Smooth muscle cell (in vitro differentiated cells): ENCODE data around the gene CXorf58. TPM values are rescaled to one million over a fixed set of nuclear protein-coding genes. Genes with fewer than 3 reads are reported as not detected.
A peak's percentile ranks its signal among the peaks of the same experiment; 100 is the strongest.
"Not testable (repeated sequence)": the region's sequence is repeated elsewhere in the genome, so short reads cannot be mapped to it uniquely, and the experiment has no call there.

Source experiments
- DNase-seq: peaks from one replicate; lab custom pipeline; 2025; ENCODE audit not compliant: unreplicated experiment; lab: John Stamatoyannopoulos, UW
- H2AFZ ChIP-seq: fragments of 200-600 bp; sonication (generic); 2 replicates; pipeline ENCODE4 v1.6.0; 2016; ENCODE audit warnings: antibody characterized with exemption, low read depth, mild to moderate bottlenecking
- H3F3A ChIP-seq: fragments of 200-600 bp; sonication (generic); 2 replicates; pipeline ENCODE4 v1.6.0; 2017; ENCODE audit warnings: antibody characterized with exemption, low read depth
- H3K27ac ChIP-seq: fragments of 200-600 bp; sonication (generic); 2 replicates; pipeline ENCODE4 v1.5.1; 2016; ENCODE audit warnings: low read depth, mild to moderate bottlenecking
- H3K27me3 ChIP-seq: fragments of 200-600 bp; sonication (generic); 2 replicates; pipeline ENCODE4 v1.6.1; 2016; ENCODE audit warnings: low read depth, mild to moderate bottlenecking
- H3K36me3 ChIP-seq: fragments of 200-600 bp; sonication (generic); 2 replicates; pipeline ENCODE4 v1.5.1; 2016; ENCODE audit warnings: low read depth
- H3K4me1 ChIP-seq: fragments of 200-600 bp; sonication (generic); 2 replicates; pipeline ENCODE4 v1.5.1; 2016; ENCODE audit warnings: low read depth
- H3K4me2 ChIP-seq: fragments of 200-600 bp; sonication (generic); 2 replicates; pipeline ENCODE4 v1.6.0; 2016; ENCODE audit warnings: mild to moderate bottlenecking
- H3K4me3 ChIP-seq: fragments of 200-600 bp; sonication (generic); 2 replicates; pipeline ENCODE4 v1.5.1; 2016; ENCODE audit warnings: mild to moderate bottlenecking
- H3K79me2 ChIP-seq: fragments of 200-600 bp; sonication (generic); 2 replicates; pipeline ENCODE4 v1.6.0; 2016; ENCODE audit warnings: low read depth, mild to moderate bottlenecking
- H3K9ac ChIP-seq: fragments of 200-600 bp; sonication (generic); 2 replicates; pipeline ENCODE4 v1.6.0; 2016; ENCODE audit warnings: low read depth
- H3K9me3 ChIP-seq: fragments of 200-600 bp; sonication (generic); replicated peaks from 2 replicates; pipeline ENCODE4 v1.5.1; 2016; ENCODE audit warnings: low read depth
- H4K20me1 ChIP-seq: fragments of 200-600 bp; sonication (generic); 2 replicates; pipeline ENCODE4 v1.6.0; 2016; ENCODE audit warnings: low read depth
- CTCF ChIP-seq: fragments of 200-600 bp; sonication (generic); IDR thresholded peaks from 2 replicates; pipeline ENCODE4 v1.5.1; 2017; ENCODE audit warnings: borderline replicate concordance, mild to moderate bottlenecking, antibody characterized with exemption; ENCODE audit not compliant: insufficient read depth, poor library complexity, severe bottlenecking
- WGBS: methylation state at CpG from one replicate; pipeline ENCODE4 v1.1.7; 2016; ENCODE audit warnings: low lambda C conversion rate; 5-methylcytosine and 5-hydroxymethylcytosine counted together
- polyA plus RNA-seq: library from polyadenylated mRNA; unstranded; fragments of >200 nt; fragmentation: Nextera tagmentation; extraction: Ambion mirVana; gene quantifications from 2 replicates; pipeline ENCODE4 v1.2.1, GENCODE V29; 2016
- total RNA-seq: library from RNA; depleted of rRNA; stranded (reverse); fragments of >200 nt; gene quantifications from 2 replicates; pipeline ENCODE4 v1.2.3, GENCODE V29; 2014

Gene CXorf58
- total and polyA plus RNA-seq, 2 experiments from 2014 or later, result not detected

DNA sequence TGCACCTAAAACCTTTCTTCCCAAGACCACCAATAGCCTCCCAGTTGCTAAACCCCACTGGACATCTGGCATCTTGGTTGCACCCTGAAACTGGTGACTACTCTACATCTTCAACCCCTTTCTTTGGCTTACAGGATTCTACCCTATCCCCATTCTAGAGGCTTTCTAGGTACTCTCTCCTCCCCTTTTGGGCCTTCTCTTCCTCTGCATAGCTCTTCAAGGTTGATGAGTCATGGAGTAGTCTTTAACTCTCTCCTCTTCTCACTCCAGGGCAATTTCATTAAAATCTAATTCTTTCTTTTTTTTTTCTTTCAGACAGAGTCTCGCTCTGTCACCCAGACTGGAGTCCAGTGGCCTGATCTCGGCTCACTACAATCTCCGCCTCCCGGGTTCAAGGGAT is 16.9 kb upstream of the CXorf58 start:
- Histone ChIP-seq H3K9ac (no peak overlapping the region), H3K4me1 (peaks cover 5% of the 10 kb centered on the region), H2AFZ (no peak overlapping the region), H3K4me2 (no peak overlapping the region), H4K20me1 (no peaks in the 10 kb centered on the region), H3F3A (peaks cover 14% of the 10 kb centered on the region), H3K79me2 (peaks cover 19% of the 10 kb centered on the region), H3K4me3 (no peak overlapping the region), H3K9me3 (no peaks in the 10 kb centered on the region), H3K27me3 (no peaks in the 10 kb centered on the region), H3K27ac (peak overlapping the region; percentile 96), H3K36me3 (no peaks in the 10 kb centered on the region)
- TF ChIP-seq CTCF, result no peak
- WGBS, result 95% methylated on average over 4 of the region's 4 CpGs
- DNase-seq, result no peak

- not testable (repeated sequence) for H3K9ac ChIP-seq, H3K36me3 ChIP-seq, H3K4me3 ChIP-seq, H3K9me3 ChIP-seq, H3K4me2 ChIP-seq, H3K27ac ChIP-seq, DNase-seq, H2AFZ ChIP-seq, H4K20me1 ChIP-seq, H3K27me3 ChIP-seq
- Histone ChIP-seq H3F3A (peaks cover 23% of the 10 kb centered on the region), H3K79me2 (peaks cover 13% of the 10 kb centered on the region), H3K4me1 (peaks cover 18% of the 10 kb centered on the region)
- WGBS, result 88% methylated on average over 6 of the region's 6 CpGs
Measured at GRCh38 chrX:23894993-23895392, 12.8 kb upstream of the CXorf58 start.

GRCh38 chrX:23896539-23896938 is 11.3 kb upstream of the CXorf58 start:
- not testable (repeated sequence) for H3K9ac ChIP-seq, H2AFZ ChIP-seq, H3K9me3 ChIP-seq, H4K20me1 ChIP-seq, H3K4me3 ChIP-seq, DNase-seq, H3K27me3 ChIP-seq, H3K36me3 ChIP-seq
- Histone ChIP-seq H3K27ac (peak overlapping the region; percentile 95), H3F3A (peaks cover 26% of the 10 kb centered on the region), H3K4me2 (peak overlapping the region; percentile 66), H3K4me1 (peaks cover 26% of the 10 kb centered on the region), H3K79me2 (peaks cover 13% of the 10 kb centered on the region)
- 89% methylated on average over 4 of the region's 4 CpGs for WGBS

GRCh38 chrX:23896981-23897380 is 10.8 kb upstream of the CXorf58 start:
- Histone ChIP-seq H4K20me1 (no peaks in the 10 kb centered on the region), H2AFZ (no peak overlapping the region), H3K4me2 (peak overlapping the region; percentile 66), H3K9ac (no peak overlapping the region), H3K4me1 (peaks cover 30% of the 10 kb centered on the region), H3K36me3 (no peaks in the 10 kb centered on the region), H3K4me3 (no peak overlapping the region), H3K79me2 (peaks cover 13% of the 10 kb centered on the region), H3K27ac (peak overlapping the region; percentile 95), H3K9me3 (no peaks in the 10 kb centered on the region), H3K27me3 (no peaks in the 10 kb centered on the region), H3F3A (peaks cover 28% of the 10 kb centered on the region)
- DNase-seq, result no peak
- no peak for TF ChIP-seq CTCF
- 69% methylated on average over 2 of the region's 2 CpGs for WGBS

- peak overlapping the region; percentile 71 for H3K4me2 ChIP-seq
- H3K4me1 ChIP-seq, result peaks cover 34% of the 10 kb centered on the region
- TF ChIP-seq CTCF, result no peak
- H3K36me3 ChIP-seq, result no peaks in the 10 kb centered on the region
- H4K20me1 ChIP-seq, result no peaks in the 10 kb centered on the region
- no peak overlapping the region for H3K4me3 ChIP-seq
- H3F3A ChIP-seq, result peaks cover 28% of the 10 kb centered on the region
- peak overlapping the region; percentile 74 for H3K9ac ChIP-seq
- peaks cover 11% of the 10 kb centered on the region for H3K79me2 ChIP-seq
- H3K27ac ChIP-seq, result peak overlapping the region; percentile 95
- no peaks in the 10 kb centered on the region for H3K27me3 ChIP-seq
- H3K9me3 ChIP-seq, result no peaks in the 10 kb centered on the region
- H2AFZ ChIP-seq, result peak overlapping the region; percentile 40
- DNase-seq, result no peak
- 58% methylated on average over 3 of the region's 3 CpGs for WGBS
Measured at GRCh38 chrX:23898412-23898959, 9.3 kb upstream of the CXorf58 start.
